GM18870 (cell line): Measurements from ENCODE around the gene ANO9.
"Not testable (repeated sequence)": the region's sequence is repeated elsewhere in the genome, so short reads cannot be mapped to it uniquely, and the experiment has no call there.

ENCODE experiments used
- ATAC-seq: cut with Tn5 transposase; IDR thresholded peaks from one replicate; pipeline ENCODE4 v1.9.1; 2021; ENCODE audit warnings: moderate library complexity; ENCODE audit not compliant: unreplicated experiment

Gene ANO9

DNA sequence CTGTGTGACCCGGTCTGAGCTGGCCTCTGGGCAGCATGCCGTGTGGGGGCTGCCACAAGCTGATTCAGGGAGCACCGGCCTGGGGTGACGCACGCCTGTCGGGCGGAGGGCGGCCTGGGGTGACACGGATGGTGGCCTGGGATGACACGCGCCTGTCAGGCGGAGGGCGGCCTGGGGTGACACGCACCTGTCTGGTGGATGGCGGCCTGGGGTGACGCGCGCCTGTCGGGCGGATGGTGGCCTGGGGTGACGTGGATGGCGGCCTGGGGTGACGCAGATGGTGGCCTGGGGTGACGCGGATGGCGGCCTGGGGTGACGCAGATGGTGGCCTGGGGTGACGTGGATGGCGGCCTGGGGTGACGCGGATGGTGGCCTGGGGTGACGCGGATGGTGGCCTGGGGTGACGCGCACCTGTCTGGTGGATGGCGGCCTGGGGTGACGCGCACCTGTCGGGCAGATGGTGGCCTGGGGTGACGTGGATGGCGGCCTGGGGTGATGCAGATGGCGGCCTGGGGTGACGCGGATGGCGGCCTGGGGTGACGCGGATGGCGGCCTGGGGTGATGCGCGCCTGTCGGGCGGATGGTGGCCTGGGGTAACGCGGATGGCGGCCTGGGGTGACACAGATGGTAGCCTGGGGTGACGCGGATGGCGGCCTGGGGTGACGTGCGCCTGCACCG, 29.8 kb upstream of the ANO9 start:
- ATAC-seq: no peak

GRCh38 chr11:469684-470560, 28.1 kb upstream of the ANO9 start:
- no peak for ATAC-seq

- ATAC-seq: not testable (repeated sequence)
These were observed 27.3 kb upstream of the ANO9 start for GRCh38 chr11:469026-469683.

- no peak for ATAC-seq
These were observed 26.7 kb upstream of the ANO9 start for GRCh38 chr11:468493-468892.

- no peak for ATAC-seq
These were observed 26.2 kb upstream of the ANO9 start for GRCh38 chr11:468036-468435.

- ATAC-seq: no peak
These were observed 24.2 kb upstream of the ANO9 start for GRCh38 chr11:465896-466530.

DNA sequence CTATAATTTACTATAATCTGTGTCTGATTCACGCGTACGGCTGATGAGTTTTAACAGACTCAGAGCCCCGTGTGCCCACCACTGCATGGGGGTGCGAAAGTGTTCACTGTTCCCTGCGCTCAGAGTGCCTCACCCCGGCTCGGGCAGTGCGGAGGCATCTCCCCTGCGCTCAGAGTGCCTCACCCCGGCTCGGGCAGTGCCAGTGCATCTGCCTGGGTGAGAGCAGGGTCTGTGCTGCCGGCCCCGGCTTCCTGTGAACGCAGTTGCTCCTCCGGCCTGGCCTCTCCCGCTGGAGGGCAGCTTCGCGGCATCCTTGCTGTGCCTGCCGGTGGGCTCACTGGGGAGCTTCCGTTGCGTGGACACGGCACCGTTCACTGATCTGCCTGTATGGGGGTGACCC, 22.5 kb upstream of the ANO9 start:
- no peak for ATAC-seq

DNA sequence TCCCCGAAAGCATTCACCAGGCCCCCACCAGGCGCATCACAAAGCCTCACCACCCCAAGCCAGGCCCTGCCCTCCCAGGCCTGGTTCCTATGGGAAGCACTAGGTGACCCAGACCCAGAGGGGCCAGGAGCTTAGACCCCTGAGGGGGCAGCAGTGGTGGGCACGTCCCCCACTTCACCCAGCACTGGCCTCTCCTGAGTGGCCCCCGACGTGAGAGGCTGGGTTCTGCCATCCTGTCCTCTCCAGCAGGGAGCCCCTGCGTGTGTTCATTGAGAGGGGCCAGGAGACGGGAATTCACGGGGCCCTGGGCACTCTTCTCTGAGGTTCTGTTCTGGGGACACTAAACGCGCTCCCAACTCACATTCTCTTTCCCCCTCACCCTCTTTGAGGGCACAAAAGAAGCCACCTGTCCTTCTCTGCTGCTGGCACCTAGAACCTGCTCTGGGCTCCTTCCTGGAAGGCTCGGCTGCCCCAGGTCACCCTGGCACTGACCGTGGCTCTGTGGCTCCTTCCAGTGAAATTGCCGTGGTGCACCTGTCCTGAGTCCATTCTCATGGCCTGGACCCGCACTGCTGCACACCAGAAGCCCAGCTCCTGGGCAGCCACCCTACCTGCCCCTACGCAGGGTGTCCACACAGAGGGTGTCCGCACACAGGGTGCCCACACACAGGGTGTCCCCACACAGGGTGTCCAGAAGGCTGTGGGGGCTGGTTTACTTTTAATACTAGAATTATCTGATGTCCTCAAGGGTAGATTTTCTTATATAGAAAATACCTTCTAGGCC, 20.5 kb upstream of the ANO9 start:
- no peak for ATAC-seq

DNA sequence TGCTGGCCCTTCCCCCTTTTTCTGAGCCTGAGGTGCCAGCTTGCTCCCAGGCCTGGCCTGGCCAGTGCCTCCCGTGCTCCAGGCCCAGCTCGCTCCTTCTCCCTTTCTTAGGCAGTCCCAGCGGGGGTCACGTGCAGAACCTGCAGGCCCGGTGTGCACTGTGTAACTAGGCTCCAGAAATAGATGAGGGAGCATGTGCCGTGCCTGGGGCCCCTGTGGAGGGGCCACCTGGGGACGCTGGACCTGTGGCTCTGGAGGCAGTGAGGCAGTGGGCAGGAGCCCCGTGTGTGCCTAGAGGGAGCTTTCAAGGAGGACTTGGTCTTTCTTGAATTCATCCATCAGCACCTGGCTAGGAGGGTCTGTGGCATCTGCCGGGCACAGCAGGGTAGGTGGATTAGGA, 19.8 kb upstream of the ANO9 start:
- no peak for ATAC-seq

DNA sequence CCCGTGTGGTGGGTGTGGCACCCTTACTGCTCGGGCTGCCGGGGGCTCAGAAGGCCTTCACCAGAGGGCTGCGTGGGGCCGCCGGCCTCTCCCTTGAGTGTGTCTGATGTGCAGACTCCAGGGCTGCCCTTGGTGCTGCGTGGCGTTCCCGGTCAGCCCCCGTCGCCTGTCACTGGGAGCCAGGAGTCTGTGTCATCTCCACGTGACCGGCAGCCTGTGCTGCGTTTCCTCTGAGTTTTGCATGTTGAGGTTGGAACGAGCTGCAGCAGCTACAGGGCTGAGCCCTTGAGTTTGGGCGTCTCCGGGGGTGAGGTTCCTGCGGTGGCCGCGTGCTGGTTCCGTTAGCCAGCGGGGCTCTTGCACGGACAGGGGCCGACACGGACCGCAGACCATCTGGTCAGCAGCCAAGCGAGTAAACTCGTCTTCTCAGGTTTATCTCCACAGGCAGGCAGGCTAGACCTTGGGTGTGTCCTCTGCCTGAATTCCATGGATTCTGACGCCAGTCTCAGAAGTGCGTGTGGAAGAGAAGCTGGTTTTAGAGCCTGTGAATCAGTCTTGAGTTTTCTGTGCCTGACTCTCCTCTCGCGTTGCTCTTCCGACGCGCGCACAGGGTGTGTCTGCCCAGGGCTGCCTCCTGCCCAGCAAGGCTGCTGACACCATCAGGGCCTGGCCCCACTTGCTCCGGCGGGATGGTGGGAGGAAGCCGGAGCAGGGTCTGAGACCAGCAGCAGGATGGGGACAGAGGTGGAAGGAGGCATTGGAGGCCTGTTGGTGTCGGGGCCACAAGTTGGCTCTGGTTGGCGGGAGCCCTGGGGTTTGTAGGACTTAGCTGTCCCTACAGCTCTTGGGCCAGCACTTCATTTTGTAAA, 18.8 kb upstream of the ANO9 start:
- ATAC-seq: no peak

GRCh38 chr11:459511-460220, 17.9 kb upstream of the ANO9 start:
- ATAC-seq: no peak

GRCh38 chr11:457111-457760, 15.4 kb upstream of the ANO9 start:
- no peak for ATAC-seq

GRCh38 chr11:456533-456932, 14.7 kb upstream of the ANO9 start:
- no peak for ATAC-seq

DNA sequence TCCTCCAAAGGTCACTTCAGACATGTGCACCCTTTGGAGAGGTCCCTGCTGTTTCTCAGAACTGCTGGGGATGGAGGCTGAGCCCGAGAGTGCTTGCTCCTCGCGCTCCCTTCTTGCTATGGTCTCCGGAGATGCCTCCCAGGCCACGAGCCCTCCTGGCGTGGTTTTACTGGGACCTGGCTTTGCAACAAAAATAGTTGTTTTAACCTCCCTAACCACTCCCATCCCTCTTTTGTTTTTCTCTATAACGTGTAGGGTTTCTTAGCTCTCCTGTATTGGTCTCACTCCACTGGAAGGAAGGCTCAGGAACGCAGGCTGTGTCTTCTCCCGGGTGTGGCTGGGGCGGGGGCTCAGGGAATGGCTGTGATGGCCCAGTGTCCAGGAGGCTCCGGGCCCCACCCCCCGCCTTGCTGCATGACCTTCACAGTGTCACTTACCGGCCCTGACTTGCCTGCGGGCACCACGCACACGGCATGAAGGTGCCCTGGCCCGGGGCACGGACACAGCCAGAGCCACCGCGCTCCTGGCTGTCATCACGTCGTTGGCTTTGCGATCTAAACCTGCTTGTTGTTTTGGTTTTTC, 13.8 kb upstream of the ANO9 start:
- no peak for ATAC-seq

DNA sequence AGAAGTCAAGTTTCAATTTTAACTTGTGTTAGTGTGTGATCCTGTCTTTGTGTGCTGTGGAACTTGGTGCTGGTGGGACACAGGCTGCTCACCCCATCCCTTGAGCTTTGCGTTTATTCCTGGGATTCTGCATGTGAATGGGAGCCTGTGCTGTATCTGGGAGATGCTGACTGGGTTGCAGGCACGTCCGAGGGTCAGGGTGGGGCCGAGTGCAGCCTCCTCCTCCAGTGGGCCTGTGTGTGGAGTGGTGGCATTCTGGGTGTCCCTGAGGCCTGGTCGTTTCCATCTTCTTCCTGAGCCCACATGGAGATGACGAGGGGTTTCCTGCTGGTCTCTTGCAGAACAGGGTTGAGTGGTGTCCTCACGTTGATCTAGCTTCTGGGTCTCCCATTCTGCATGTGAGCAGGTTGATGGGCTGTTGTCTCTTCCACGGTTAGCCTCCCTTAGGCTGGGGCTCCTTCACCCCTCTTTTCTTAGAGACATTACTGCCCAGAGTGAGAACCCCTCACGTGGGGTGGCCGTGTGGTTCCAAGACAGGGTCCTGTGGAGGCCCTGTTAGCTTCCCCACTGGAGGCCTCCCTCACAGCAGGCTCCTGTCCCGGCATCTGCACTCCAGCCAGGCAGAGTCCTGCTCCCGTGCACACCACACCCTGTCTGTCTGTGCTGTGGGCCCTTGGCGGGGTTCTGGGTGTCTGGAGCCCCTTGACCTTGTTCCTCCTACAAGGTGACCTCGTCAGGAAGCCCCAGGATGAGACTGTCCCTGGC, 13.2 kb upstream of the ANO9 start:
- ATAC-seq: no peak

GRCh38 chr11:454043-454442, 12.2 kb upstream of the ANO9 start:
- no peak for ATAC-seq

- ATAC-seq: no peak
These were observed 11.8 kb upstream of the ANO9 start for GRCh38 chr11:453564-453963.
